GM12891 (cell line): Measurements from ENCODE around the gene RGL1.

Experiments
- PAX5 ChIP-seq: IDR thresholded peaks from 2 replicates; pipeline ENCODE4 v1.6.1; 2011; ENCODE audit warnings: low read length, moderate library complexity, mild to moderate bottlenecking; ENCODE audit not compliant: insufficient read depth, severe bottlenecking
- POLR2A ChIP-seq: IDR thresholded peaks from 2 replicates; pipeline ENCODE4 v1.6.1; 2011; ENCODE audit warnings: low read depth, low read length, control low read depth
- POLR2AphosphoS5 ChIP-seq: IDR thresholded peaks from 2 replicates; pipeline ENCODE4 v1.6.1; 2011; ENCODE audit warnings: low read depth, low read length, control low read depth
- SPI1 ChIP-seq: IDR thresholded peaks from 2 replicates; pipeline ENCODE4 v1.6.1; 2011; ENCODE audit warnings: low read depth, low read length, control low read depth
- TAF1 ChIP-seq: IDR thresholded peaks from 2 replicates; pipeline ENCODE4 v1.6.1; 2011; ENCODE audit warnings: low read depth, low read length, control low read depth

- TF ChIP-seq POLR2AphosphoS5: no peak
- TF ChIP-seq POLR2A: no peak
- TF ChIP-seq TAF1: no peak
- TF ChIP-seq PAX5: no peak
- 0 out of 2 replicates have a peak, but pooled peaks have one; percentile 23 for TF ChIP-seq SPI1
Observed at GRCh38 chr1:183792300-183792699, 12.6 kb upstream of the RGL1 start.
